Ovary (tissue), 9 donors: Measurements from ENCODE around the gene EIF3I. TPM values are rescaled to one million over a fixed set of nuclear protein-coding genes. Genes with fewer than 3 reads are reported as not detected.

Experiments used
- DNase-seq, 5 donors: peaks; one replicate each; pipeline ENCODE4 v3.0.0-alpha.2; 2019 to 2020
- H3K27ac ChIP-seq, 2 donors: fragments of 200-600 bp; one replicate each; pipeline versions ENCODE4 v1.5.1 to v1.8.0; 2019 to 2022
- H3K27me3 ChIP-seq: fragments of 200-600 bp; one replicate; pipeline ENCODE4 v1.8.0; 2022
- H3K36me3 ChIP-seq: fragments of 200-600 bp; sonication (generic); one replicate; pipeline ENCODE4 v1.5.1; 2019
- H3K4me1 ChIP-seq: one replicate; pipeline ENCODE4 v1.8.1; 2013; ENCODE audit warnings: mild to moderate bottlenecking, moderate library complexity; ENCODE audit not compliant: insufficient read depth
- H3K4me3 ChIP-seq: fragments of 200-600 bp; sonication (generic); one replicate; pipeline ENCODE4 v1.5.1; 2017
- H3K9me3 ChIP-seq, 2 donors: fragments of 200-600 bp in 1 of 2; sonication (generic) in 1 of 2; one replicate each; pipeline versions ENCODE4 v1.5.1 to v1.8.1; 2013 to 2019; ENCODE audit warnings: mild to moderate bottlenecking in 1 of 2, moderate library complexity in 1 of 2
- CTCF ChIP-seq, 3 donors: fragments of 450-650 bp in 2 of 3; fragments of 200-600 bp in 1 of 3; IDR thresholded peaks; one replicate each; pipeline versions ENCODE4 v1.5.1 to v1.8.0; 2016 to 2022; ENCODE audit warnings: antibody characterized with exemption in 3 of 3, mild to moderate bottlenecking in 1 of 3
- EP300 ChIP-seq: sonication (generic); formaldehyde crosslinking; IDR thresholded peaks from one replicate; pipeline ENCODE4 v1.6.1; 2017; ENCODE audit warnings: antibody characterized with exemption
- POLR2A ChIP-seq: fragments of 450-650 bp; IDR thresholded peaks from one replicate; pipeline ENCODE4 v1.6.1; 2017; ENCODE audit warnings: antibody characterized with exemption, mild to moderate bottlenecking, moderate library complexity
- WGBS, 3 donors: extraction: QIAGEN DNeasy Blood & Tissue Kit in 1 of 3; methylation state at CpG; one replicate each; pipeline versions ENCODE4 v1.1.5 to v1.1.7; 2013 to 2017; 5-methylcytosine and 5-hydroxymethylcytosine counted together
- intact Hi-C, 4 donors: fragments of 100-400 bp; cut with DNase I; formaldehyde crosslinking; loops; one replicate each; pipeline versions ENCODE4 v1.11.0 to v1.15.1; 2022 to 2023
- polyA plus RNA-seq, 2 donors: library from polyadenylated mRNA; stranded (reverse); fragments of 200-250 nt in 1 of 2; fragments of 350-450 nt in 1 of 2; fragmentation: Illumina TruSeq in 1 of 2; extraction: RNeasy Lipid Tissue Mini Kit (QIAGEN cat#74804) in 1 of 2; gene quantifications; one replicate each; pipeline ENCODE4 v1.2.3, GENCODE V29; 2013 to 2014
- total RNA-seq, 7 donors: library from RNA; depleted of rRNA in 2 of 7; stranded (reverse); fragments of >200 nt in 2 of 7; fragmentation: NEBNext Ultra II Directional in 3 of 7; extraction: Animal tissue kit (Norgen Biotek cat#: 25700) in 3 of 7; gene quantifications; one replicate each; pipeline versions ENCODE4 v1.1.0 to v1.2.4, GENCODE V29; 2016 to 2023
- donor health status: DM: no; HTN: no; CAD: no; lungs with moderate emphysema.
- donor health status: DM: no; HTN: no; CAD: no.
- donor health status: Bipolar disorder and iron deficiency.
- donor health status: DM: yes; HTN: yes; CAD: no.
- donor health status: DM: no; HTN: no; CAD: no.
- donor health status: DM: yes; HTN: yes; CAD: no.

The EIF3I gene
- total and polyA plus RNA-seq, 9 donors = 140 to 272 (median 161) TPM

GRCh38 chr1:32182060-32182459, 40.1 kb upstream of the EIF3I start:
- H3K27me3 ChIP-seq = no peaks in the 10 kb centered on the region
- TF ChIP-seq EP300 (no peak), CTCF (IDR thresholded peaks at IDR 0.05) (no peak), POLR2A (no peak)
- no peak overlapping the region for H3K4me3 ChIP-seq
- H3K27ac ChIP-seq = no peak overlapping the region
- no peak for DNase-seq
- H3K4me1 ChIP-seq = peaks cover 11% of the 10 kb centered on the region
- no peaks in the 10 kb centered on the region for H3K36me3 ChIP-seq
- intact Hi-C loops = no loop called here
- no peaks in the 10 kb centered on the region for H3K9me3 ChIP-seq
- 77 to 83% (median 82%) methylated on average over 6 of the region's 6 CpGs for WGBS, 3 donors

GRCh38 chr1:32184650-32185049, 37.6 kb upstream of the EIF3I start:
- no peaks in the 10 kb centered on the region for H3K36me3 ChIP-seq
- intact Hi-C loops = loop anchor here in 1 of 4 donors (5.0 kb wide), 1 partner anchor 47 kb away; no protein-coding TSS in a partner anchor

GRCh38 chr1:32186077-32186476, 36.1 kb upstream of the EIF3I start:
- no peaks in the 10 kb centered on the region for H3K27me3 ChIP-seq
- TF ChIP-seq EP300 (no peak), POLR2A (no peak)
- 88 to 90% (median 89%) methylated on average over 2 of the region's 2 CpGs for WGBS, 3 donors
- no peak overlapping the region for H3K27ac ChIP-seq
- intact Hi-C loops = loop anchor here in 1 of 4 donors (5.0 kb wide), 1 partner anchor 49 kb away; no protein-coding TSS in a partner anchor
- H3K4me3 ChIP-seq = no peak overlapping the region
- no peak for DNase-seq
- H3K36me3 ChIP-seq = no peaks in the 10 kb centered on the region
- peaks cover 7% of the 10 kb centered on the region for H3K4me1 ChIP-seq
- H3K9me3 ChIP-seq = no peaks in the 10 kb centered on the region

More at GRCh38 chr1:32184650-32185049, 37.6 kb upstream of the EIF3I start:
- DNase-seq = no peak
- no peak overlapping the region for H3K27ac ChIP-seq
- no peaks in the 10 kb centered on the region for H3K27me3 ChIP-seq
- no peaks in the 10 kb centered on the region for H3K9me3 ChIP-seq
- TF ChIP-seq POLR2A = no peak
- H3K4me1 ChIP-seq = peaks cover 11% of the 10 kb centered on the region
- no peak overlapping the region for H3K4me3 ChIP-seq

GRCh38 chr1:32186491-32186890, 35.7 kb upstream of the EIF3I start:
- Histone ChIP-seq H3K9me3 (no peaks in the 10 kb centered on the region), H3K27ac (no peak overlapping the region), H3K4me1 (peaks cover 3% of the 10 kb centered on the region), H3K36me3 (no peaks in the 10 kb centered on the region), H3K4me3 (no peak overlapping the region), H3K27me3 (no peaks in the 10 kb centered on the region)
- 90 to 94% (median 91%) methylated on average over 2 of the region's 2 CpGs for WGBS, 3 donors
- no peak for DNase-seq
- TF ChIP-seq CTCF (IDR thresholded peaks at IDR 0.05) = no peak
- no peak for TF ChIP-seq POLR2A
- TF ChIP-seq EP300 = no peak
- intact Hi-C loops = loop anchor here in 1 of 4 donors (5.0 kb wide), 1 partner anchor 49 kb away; no protein-coding TSS in a partner anchor

GRCh38 chr1:32187850-32188249, 34.4 kb upstream of the EIF3I start:
- Histone ChIP-seq H3K9me3 (no peaks in the 10 kb centered on the region), H3K36me3 (no peaks in the 10 kb centered on the region), H3K4me3 (no peak overlapping the region), H3K27me3 (no peaks in the 10 kb centered on the region), H3K27ac (no peak overlapping the region), H3K4me1 (peaks cover 1% of the 10 kb centered on the region)
- TF ChIP-seq CTCF (IDR thresholded peaks at IDR 0.05) = no peak
- TF ChIP-seq EP300 = no peak
- no peak for TF ChIP-seq POLR2A
- intact Hi-C loops = loop anchor here in 1 of 4 donors (5.0 kb wide), 1 partner anchor 51 kb away; no protein-coding TSS in a partner anchor
- 91 to 96% (median 94%) methylated on average over 9 of the region's 9 CpGs for WGBS, 3 donors
- no peak for DNase-seq
